Lung (tissue), 12 donors: ENCODE measurements around the gene KCNH5. TPM values are rescaled to one million over a fixed set of nuclear protein-coding genes. Genes with fewer than 3 reads are reported as not detected.

Source experiments
- ATAC-seq: fragments of 200-7000 bp; cut with Tn5 transposase; one replicate; pipeline ENCODE4 v1.9.1; 2020; ENCODE audit warnings: moderate number of reproducible peaks; ENCODE audit not compliant: insufficient read depth, low FRiP score
- DNase-seq, 3 donors: peaks; one replicate each; pipeline ENCODE4 v3.0.0-alpha.2; 2013 to 2017
- H3K27ac ChIP-seq, 2 donors: one replicate each; pipeline ENCODE4 v1.5.1; 2013; ENCODE audit warnings: mild to moderate bottlenecking in 2 of 2, moderate library complexity in 2 of 2, control low read depth in 1 of 2, inconsistent platforms in 1 of 2, low read depth in 1 of 2, low read length in 1 of 2
- H3K27me3 ChIP-seq, 3 donors: one replicate each; pipeline ENCODE4 v1.5.1; 2013; ENCODE audit warnings: low read length in 2 of 3; ENCODE audit not compliant: control insufficient read depth in 3 of 3, insufficient read depth in 3 of 3
- H3K36me3 ChIP-seq, 4 donors: one replicate each; pipeline ENCODE4 v1.5.1; 2013; ENCODE audit warnings: low read length in 4 of 4, mild to moderate bottlenecking in 1 of 4, moderate library complexity in 1 of 4; ENCODE audit not compliant: control insufficient read depth in 4 of 4, insufficient read depth in 4 of 4
- H3K4me1 ChIP-seq, 5 donors: one replicate each; pipeline ENCODE4 v1.5.1; 2013; ENCODE audit warnings: low read length in 5 of 5, mild to moderate bottlenecking in 2 of 5, moderate library complexity in 1 of 5; ENCODE audit not compliant: control insufficient read depth in 5 of 5, insufficient read depth in 5 of 5
- H3K4me3 ChIP-seq: one replicate; pipeline ENCODE4 v1.5.1; 2013; ENCODE audit warnings: mild to moderate bottlenecking, control low read depth, moderate library complexity
- H3K9ac ChIP-seq, 2 donors: one replicate each; pipeline ENCODE4 v1.5.1; 2013; ENCODE audit warnings: low read length in 2 of 2, control low read depth in 1 of 2; ENCODE audit not compliant: insufficient read depth in 1 of 2
- H3K9me3 ChIP-seq, 4 donors: one replicate each; pipeline ENCODE4 v1.5.1; 2013; ENCODE audit warnings: low read length in 3 of 4, mild to moderate bottlenecking in 1 of 4, moderate library complexity in 1 of 4; ENCODE audit not compliant: control insufficient read depth in 4 of 4, insufficient read depth in 3 of 4
- WGBS, 2 donors: extraction: QIAGEN DNeasy Blood & Tissue Kit; methylation state at CpG; one replicate each; pipeline ENCODE4 v1.1.7; 2013; 5-methylcytosine and 5-hydroxymethylcytosine counted together
- polyA plus RNA-seq, 2 donors: library from polyadenylated mRNA; stranded (reverse); fragments of 200-250 nt; gene quantifications; one replicate each; pipeline ENCODE4 v1.2.1, GENCODE V29; 2013
- total RNA-seq, 2 donors: library from RNA; depleted of rRNA in 1 of 2; stranded (reverse); fragments of >200 nt in 1 of 2; gene quantifications; one replicate each; pipeline ENCODE4 v1.2.1, GENCODE V29; 2014 to 2021
- TF ChIP-seq, protein P1 (sequence below): IDR thresholded peaks from 2 replicates; pipeline ENCODE4 v1.5.1; 2012; ENCODE audit warnings: mild to moderate bottlenecking; ENCODE audit errors: control extremely low read depth, extremely low read depth
- donor health status: control.
- donor health status: control.
- donor health status: Bipolar disorder and iron deficiency.
- donor health status: healthy.
- donor health status: DM: yes; HTN: yes; CAD: no.

The KCNH5 gene
- total and polyA plus RNA-seq, 4 donors = 0.03 to 0.40 (median 0.08) TPM; not detected in 1

DNA sequence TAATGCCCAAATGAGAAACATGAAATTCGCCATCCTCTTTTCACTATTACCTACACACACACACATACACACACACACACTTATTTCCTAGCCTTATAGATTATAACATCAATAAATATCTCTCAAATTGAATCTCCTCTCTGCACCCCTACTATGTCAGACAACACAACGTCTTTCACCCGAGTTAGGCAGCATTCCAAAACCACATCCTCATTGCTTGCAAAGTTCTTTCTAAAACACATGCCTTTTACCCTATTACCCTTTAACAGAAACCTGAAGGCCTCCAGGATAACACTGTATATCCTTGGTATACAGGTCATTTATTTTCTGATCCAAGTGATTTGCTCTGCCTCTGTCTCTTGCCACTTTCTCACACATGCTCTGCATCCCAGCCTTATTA, 56.3 kb downstream of the KCNH5 start:
- H3K9me3 ChIP-seq = no peaks in the 10 kb centered on the region
- H3K4me1 ChIP-seq = no peaks in the 10 kb centered on the region
- H3K9ac ChIP-seq = no peak overlapping the region
- DNase-seq = no peak
- WGBS, 2 donors = 49 to 54% methylated on average over 3 of the region's 3 CpGs
- H3K27ac ChIP-seq = no peak overlapping the region
- H3K36me3 ChIP-seq = no peaks in the 10 kb centered on the region
- ATAC-seq = no peak
- no peak overlapping the region for H3K4me3 ChIP-seq
- no peaks in the 10 kb centered on the region for H3K27me3 ChIP-seq
- TF ChIP-seq, protein P1, sequence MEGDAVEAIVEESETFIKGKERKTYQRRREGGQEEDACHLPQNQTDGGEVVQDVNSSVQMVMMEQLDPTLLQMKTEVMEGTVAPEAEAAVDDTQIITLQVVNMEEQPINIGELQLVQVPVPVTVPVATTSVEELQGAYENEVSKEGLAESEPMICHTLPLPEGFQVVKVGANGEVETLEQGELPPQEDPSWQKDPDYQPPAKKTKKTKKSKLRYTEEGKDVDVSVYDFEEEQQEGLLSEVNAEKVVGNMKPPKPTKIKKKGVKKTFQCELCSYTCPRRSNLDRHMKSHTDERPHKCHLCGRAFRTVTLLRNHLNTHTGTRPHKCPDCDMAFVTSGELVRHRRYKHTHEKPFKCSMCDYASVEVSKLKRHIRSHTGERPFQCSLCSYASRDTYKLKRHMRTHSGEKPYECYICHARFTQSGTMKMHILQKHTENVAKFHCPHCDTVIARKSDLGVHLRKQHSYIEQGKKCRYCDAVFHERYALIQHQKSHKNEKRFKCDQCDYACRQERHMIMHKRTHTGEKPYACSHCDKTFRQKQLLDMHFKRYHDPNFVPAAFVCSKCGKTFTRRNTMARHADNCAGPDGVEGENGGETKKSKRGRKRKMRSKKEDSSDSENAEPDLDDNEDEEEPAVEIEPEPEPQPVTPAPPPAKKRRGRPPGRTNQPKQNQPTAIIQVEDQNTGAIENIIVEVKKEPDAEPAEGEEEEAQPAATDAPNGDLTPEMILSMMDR = no peak

DNA sequence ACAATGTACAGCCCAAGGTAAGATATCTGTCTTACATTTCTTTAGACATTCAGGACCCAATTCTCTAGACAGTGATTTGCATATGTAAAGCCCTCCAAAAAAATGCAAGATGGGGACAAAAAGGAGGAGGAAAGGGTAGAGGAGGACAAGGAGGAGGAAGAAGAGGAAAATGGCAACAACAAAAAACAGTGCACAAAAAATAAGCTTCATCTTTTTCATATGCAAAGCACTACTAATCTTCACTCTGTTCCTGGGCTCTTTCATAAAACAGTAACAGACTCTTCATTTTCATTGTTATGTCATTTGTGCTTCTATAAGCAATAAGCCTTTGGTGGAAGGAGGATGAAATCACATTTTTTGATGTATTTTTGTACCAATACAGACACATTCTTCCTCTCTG, 61.4 kb downstream of the KCNH5 start:
- H3K4me3 ChIP-seq = no peak overlapping the region
- H3K27me3 ChIP-seq = no peaks in the 10 kb centered on the region
- no peaks in the 10 kb centered on the region for H3K36me3 ChIP-seq
- TF ChIP-seq, protein P1 = no peak
- no peak overlapping the region for H3K27ac ChIP-seq
- ATAC-seq = no peak
- no peak for DNase-seq
- H3K9me3 ChIP-seq = peaks cover 0 to 3% (median 0%) of the 10 kb centered on the region in 4 donors
- no peaks in the 10 kb centered on the region for H3K4me1 ChIP-seq
- no peak overlapping the region for H3K9ac ChIP-seq

DNA sequence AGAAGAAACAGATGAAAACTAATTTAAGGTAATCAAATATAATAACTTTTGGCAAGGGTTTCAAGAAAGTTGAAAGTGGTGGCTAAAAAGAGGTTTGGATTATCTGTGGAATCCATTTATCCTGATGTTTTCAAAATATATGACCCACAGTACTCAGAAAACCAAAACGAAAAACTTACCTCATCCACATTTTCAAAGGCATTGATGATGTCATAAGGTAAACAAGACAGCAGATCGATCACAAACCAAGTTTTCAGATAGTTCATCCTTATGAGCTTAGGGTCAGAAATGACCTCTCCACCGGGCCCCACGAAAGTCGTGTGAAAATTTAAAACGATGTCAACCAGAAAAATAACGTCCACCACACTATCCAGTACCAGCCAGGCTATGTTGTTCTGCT, 64.6 kb downstream of the KCNH5 start:
- no peaks in the 10 kb centered on the region for H3K4me1 ChIP-seq
- H3K27ac ChIP-seq = no peak overlapping the region
- H3K27me3 ChIP-seq = no peaks in the 10 kb centered on the region
- no peak overlapping the region for H3K9ac ChIP-seq
- TF ChIP-seq, protein P1 = no peak
- no peak for DNase-seq
- ATAC-seq = no peak
- WGBS, 2 donors = 85 to 92% methylated on average over 7 of the region's 7 CpGs
- H3K4me3 ChIP-seq = no peak overlapping the region
- H3K9me3 ChIP-seq = peaks cover 0 to 4% (median 1%) of the 10 kb centered on the region in 4 donors
- no peaks in the 10 kb centered on the region for H3K36me3 ChIP-seq

DNA sequence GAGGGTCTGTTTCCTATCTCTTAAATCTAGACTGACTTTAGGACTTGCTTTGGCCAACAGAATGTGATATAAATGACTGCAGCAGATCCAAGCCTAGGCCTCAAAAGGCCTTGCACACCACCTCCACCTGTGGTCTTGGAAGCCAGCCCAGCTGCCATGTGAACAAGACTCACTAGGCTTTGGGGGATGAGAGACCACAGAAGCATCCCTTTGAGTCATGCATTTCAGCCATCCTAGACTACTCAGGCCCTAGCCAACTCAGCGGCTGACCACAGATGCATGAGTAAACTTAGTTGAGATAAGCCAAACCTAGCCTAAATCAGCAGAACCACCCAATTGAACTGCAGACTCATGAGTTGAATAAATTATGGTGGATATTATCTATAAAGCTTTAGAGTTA, 87.7 kb downstream of the KCNH5 start:
- Histone ChIP-seq H3K9me3 (no peaks in the 10 kb centered on the region), H3K9ac (no peak overlapping the region), H3K27ac (no peak overlapping the region), H3K36me3 (no peaks in the 10 kb centered on the region), H3K4me3 (no peak overlapping the region), H3K4me1 (no peaks in the 10 kb centered on the region), H3K27me3 (no peaks in the 10 kb centered on the region)
- no peak for DNase-seq
- TF ChIP-seq, protein P1 = no peak
- 95% methylated on average over 1 of the region's 1 CpG for WGBS, 2 donors
- ATAC-seq = no peak
